ENCODE results near the gene SOS2.
"Not testable (repeated sequence)": the region's sequence is repeated elsewhere in the genome, so short reads cannot be mapped to it uniquely, and the experiment has no call there.

The SOS2 gene

GRCh38 chr14:50082784-50083466, 148.5 kb downstream of the SOS2 start:
- Histone ChIP-seq H2AK5ac (ENCODE audit: low read length) (no peak overlapping the region), H3K9ac (ENCODE audit: low read length) (no peak overlapping the region), H3K79me2 (ENCODE audit: control insufficient read depth, insufficient read depth, low read length) (no peaks in the 10 kb centered on the region), H3K23ac (ENCODE audit: low read length) (no peak overlapping the region), H2BK15ac (replicated peaks; ENCODE audit: low read depth) (no peak overlapping the region), H3K4me1 (ENCODE audit: control insufficient read depth, low read depth, low read length) (no peaks in the 10 kb centered on the region), H3K18ac (ENCODE audit: low read length) (no peak overlapping the region), H3K36me3 (ENCODE audit: control insufficient read depth, insufficient read depth, low read length) (no peaks in the 10 kb centered on the region), H2BK120ac (ENCODE audit: low read depth, low read length) (no peak overlapping the region), H3K27me3 (ENCODE audit: insufficient read depth, low read length, poor library complexity) (no peaks in the 10 kb centered on the region), H3K4me3 (ENCODE audit: low read length) (no peak overlapping the region), H4K5ac (ENCODE audit: low read length) (no peak overlapping the region), H3K56ac (ENCODE audit: low read length) (no peak overlapping the region), H4K8ac (ENCODE audit: low read depth, low read length) (no peak overlapping the region), H3K4me2 (ENCODE audit: low read length) (no peak overlapping the region), H3K27ac (ENCODE audit: low read depth, low read length) (no peak overlapping the region), H2BK5ac (ENCODE audit: low read length) (no peak overlapping the region), H3K79me1 (ENCODE audit: low read length) (no peaks in the 10 kb centered on the region), H3K4ac (ENCODE audit: low read depth, low read length) (no peak overlapping the region)
- 100% methylated on average over 1 of the region's 10 CpGs for WGBS (ENCODE audit: extremely low coverage, insufficient coverage, low lambda C conversion rate)
- no peak for DNase-seq

GRCh38 chr14:50082308-50082742, 149.1 kb downstream of the SOS2 start:
- Histone ChIP-seq H3K4ac (ENCODE audit: low read depth, low read length) (no peak overlapping the region), H2BK5ac (ENCODE audit: low read length) (no peak overlapping the region), H3K27ac (ENCODE audit: low read depth, low read length) (no peak overlapping the region), H3K27me3 (ENCODE audit: insufficient read depth, low read length, poor library complexity) (no peaks in the 10 kb centered on the region), H3K4me2 (ENCODE audit: low read length) (no peak overlapping the region), H3K9ac (ENCODE audit: low read length) (no peak overlapping the region), H3K23ac (ENCODE audit: low read length) (no peak overlapping the region), H3K79me1 (ENCODE audit: low read length) (no peaks in the 10 kb centered on the region), H3K56ac (ENCODE audit: low read length) (no peak overlapping the region), H3K79me2 (ENCODE audit: control insufficient read depth, insufficient read depth, low read length) (no peaks in the 10 kb centered on the region), H3K4me3 (ENCODE audit: low read length) (no peak overlapping the region), H3K18ac (ENCODE audit: low read length) (no peak overlapping the region), H3K4me1 (ENCODE audit: control insufficient read depth, low read depth, low read length) (no peaks in the 10 kb centered on the region), H4K8ac (ENCODE audit: low read depth, low read length) (no peak overlapping the region), H4K5ac (ENCODE audit: low read length) (no peak overlapping the region), H2BK15ac (replicated peaks; ENCODE audit: low read depth) (no peak overlapping the region), H2BK120ac (ENCODE audit: low read depth, low read length) (no peak overlapping the region), H2AK5ac (ENCODE audit: low read length) (no peak overlapping the region), H3K36me3 (ENCODE audit: control insufficient read depth, insufficient read depth, low read length) (no peaks in the 10 kb centered on the region)
- no CpG with 5 or more reads among the region's 8 CpGs for WGBS (ENCODE audit: extremely low coverage, insufficient coverage, low lambda C conversion rate)
- DNase-seq, result no peak

GRCh38 chr14:50079103-50079502, 152.3 kb downstream of the SOS2 start:
- H4K5ac ChIP-seq (ENCODE audit: low read length); H2BK120ac ChIP-seq (ENCODE audit: low read depth, low read length); H3K36me3 ChIP-seq (ENCODE audit: control insufficient read depth, insufficient read depth, low read length); H3K4me2 ChIP-seq (ENCODE audit: low read length); H3K4me3 ChIP-seq (ENCODE audit: low read length); H3K27me3 ChIP-seq (ENCODE audit: insufficient read depth, low read length, poor library complexity); H3K27ac ChIP-seq (ENCODE audit: low read depth, low read length); H3K56ac ChIP-seq (ENCODE audit: low read length); H4K8ac ChIP-seq (ENCODE audit: low read depth, low read length); H3K79me2 ChIP-seq (ENCODE audit: control insufficient read depth, insufficient read depth, low read length); H3K9ac ChIP-seq (ENCODE audit: low read length); H3K4ac ChIP-seq (ENCODE audit: low read depth, low read length); H3K23ac ChIP-seq (ENCODE audit: low read length); H2BK15ac ChIP-seq (replicated peaks; ENCODE audit: low read depth); DNase-seq; H3K4me1 ChIP-seq (ENCODE audit: control insufficient read depth, low read depth, low read length); H2AK5ac ChIP-seq (ENCODE audit: low read length); H3K18ac ChIP-seq (ENCODE audit: low read length); H2BK5ac ChIP-seq (ENCODE audit: low read length); H3K79me1 ChIP-seq (ENCODE audit: low read length): not testable (repeated sequence)
- WGBS (ENCODE audit: extremely low coverage, insufficient coverage, low lambda C conversion rate), result no CpG with 5 or more reads among the region's 1 CpG

- not testable (repeated sequence) for H3K4ac ChIP-seq (ENCODE audit: low read depth, low read length); H3K27me3 ChIP-seq (ENCODE audit: insufficient read depth, low read length, poor library complexity); H2AK5ac ChIP-seq (ENCODE audit: low read length)
Measured at GRCh38 chr14:50073663-50074062, 157.7 kb downstream of the SOS2 start.

GRCh38 chr14:50072395-50072794, 159.0 kb downstream of the SOS2 start:
- no peaks in the 10 kb centered on the region for H3K4me1 ChIP-seq (ENCODE audit: control insufficient read depth, low read depth, low read length)
- no peak overlapping the region for H3K56ac ChIP-seq (ENCODE audit: low read length)
- H3K36me3 ChIP-seq (ENCODE audit: control insufficient read depth, insufficient read depth, low read length), result no peaks in the 10 kb centered on the region
- no peak overlapping the region for H3K4me2 ChIP-seq (ENCODE audit: low read length)
- H3K18ac ChIP-seq (ENCODE audit: low read length), result no peak overlapping the region
- no peaks in the 10 kb centered on the region for H3K27me3 ChIP-seq (ENCODE audit: insufficient read depth, low read length, poor library complexity)
- no peak overlapping the region for H2AK5ac ChIP-seq (ENCODE audit: low read length)
- H2BK15ac ChIP-seq (replicated peaks; ENCODE audit: low read depth), result no peak overlapping the region
- DNase-seq, result no peak
- no CpG with 5 or more reads among the region's 1 CpG for WGBS (ENCODE audit: extremely low coverage, insufficient coverage, low lambda C conversion rate)
- H3K4me3 ChIP-seq (ENCODE audit: low read length), result no peak overlapping the region
- no peak overlapping the region for H2BK5ac ChIP-seq (ENCODE audit: low read length)
- H4K5ac ChIP-seq (ENCODE audit: low read length), result no peak overlapping the region
- no peak overlapping the region for H3K23ac ChIP-seq (ENCODE audit: low read length)
- H3K79me2 ChIP-seq (ENCODE audit: control insufficient read depth, insufficient read depth, low read length), result no peaks in the 10 kb centered on the region
- H3K4ac ChIP-seq (ENCODE audit: low read depth, low read length), result no peak overlapping the region
- H4K8ac ChIP-seq (ENCODE audit: low read depth, low read length), result no peak overlapping the region
- H3K79me1 ChIP-seq (ENCODE audit: low read length), result no peaks in the 10 kb centered on the region
- H3K27ac ChIP-seq (ENCODE audit: low read depth, low read length), result no peak overlapping the region
- no peak overlapping the region for H3K9ac ChIP-seq (ENCODE audit: low read length)
- no peak overlapping the region for H2BK120ac ChIP-seq (ENCODE audit: low read depth, low read length)

More at GRCh38 chr14:50073663-50074062, 157.7 kb downstream of the SOS2 start:
- H4K5ac ChIP-seq (ENCODE audit: low read length); H3K27ac ChIP-seq (ENCODE audit: low read depth, low read length); H3K9ac ChIP-seq (ENCODE audit: low read length); H2BK15ac ChIP-seq (replicated peaks; ENCODE audit: low read depth); H2BK5ac ChIP-seq (ENCODE audit: low read length); H3K23ac ChIP-seq (ENCODE audit: low read length); H3K4me3 ChIP-seq (ENCODE audit: low read length); H3K18ac ChIP-seq (ENCODE audit: low read length); H4K8ac ChIP-seq (ENCODE audit: low read depth, low read length); DNase-seq; H3K36me3 ChIP-seq (ENCODE audit: control insufficient read depth, insufficient read depth, low read length); H2BK120ac ChIP-seq (ENCODE audit: low read depth, low read length); H3K4me1 ChIP-seq (ENCODE audit: control insufficient read depth, low read depth, low read length); H3K56ac ChIP-seq (ENCODE audit: low read length); H3K79me1 ChIP-seq (ENCODE audit: low read length); H3K79me2 ChIP-seq (ENCODE audit: control insufficient read depth, insufficient read depth, low read length); H3K4me2 ChIP-seq (ENCODE audit: low read length): not testable (repeated sequence)
- WGBS (ENCODE audit: extremely low coverage, insufficient coverage, low lambda C conversion rate), result no CpG with 5 or more reads among the region's 32 CpGs
